Astrocyte (in vitro differentiated cells and primary cell): ENCODE data around the gene MAP1S. TPM values are rescaled to one million over a fixed set of nuclear protein-coding genes. Genes with fewer than 3 reads are reported as not detected.

Experiments used
- DNase-seq: peaks from one replicate; pipeline ENCODE4 v3.0.0-alpha.2; 2010; ENCODE audit warnings: low read depth
- FAIRE-seq: peaks from 2 replicates; lab custom pipeline; 2011; peaks lifted over from hg19 to GRCh38; lab: Jason Lieb, UNC
- H2AFZ ChIP-seq: 2 replicates; pipeline ENCODE4 v1.6.0; 2012; ENCODE audit warnings: low read depth, low read length, inconsistent platforms
- H3K27ac ChIP-seq: 2 replicates; pipeline ENCODE4 v1.5.1; 2011; ENCODE audit warnings: low read depth, low read length, inconsistent platforms
- H3K27me3 ChIP-seq: 2 replicates; pipeline ENCODE4 v1.6.0; 2011; ENCODE audit warnings: low read length, inconsistent platforms; ENCODE audit not compliant: insufficient read depth
- H3K36me3 ChIP-seq: 2 replicates; pipeline ENCODE4 v1.5.1; 2011; ENCODE audit warnings: low read length, inconsistent platforms; ENCODE audit not compliant: insufficient read depth
- H3K4me1 ChIP-seq: 2 replicates; pipeline ENCODE4 v1.5.1; 2011; ENCODE audit warnings: low read length, inconsistent platforms; ENCODE audit not compliant: insufficient read depth
- H3K4me2 ChIP-seq: 2 replicates; pipeline ENCODE4 v1.6.0; 2012; ENCODE audit warnings: low read length, inconsistent platforms
- H3K4me3 ChIP-seq: 2 replicates; pipeline ENCODE4 v1.5.1; 2011; ENCODE audit warnings: low read depth, mild to moderate bottlenecking, low read length, inconsistent platforms; ENCODE audit not compliant: insufficient read depth
- H3K79me2 ChIP-seq: 2 replicates; pipeline ENCODE4 v1.6.0; 2012; ENCODE audit warnings: mild to moderate bottlenecking, low read length, inconsistent platforms; ENCODE audit not compliant: insufficient read depth
- H3K9ac ChIP-seq: 2 replicates; pipeline ENCODE4 v1.6.0; 2012; ENCODE audit warnings: mild to moderate bottlenecking, low read length, inconsistent platforms
- H3K9me3 ChIP-seq: 2 replicates; pipeline ENCODE4 v1.5.1; 2012; ENCODE audit warnings: low read depth, mild to moderate bottlenecking, low read length, inconsistent platforms; ENCODE audit not compliant: insufficient read depth
- H4K20me1 ChIP-seq: 2 replicates; pipeline ENCODE4 v1.6.0; 2012; ENCODE audit warnings: low read length, inconsistent platforms; ENCODE audit not compliant: insufficient read depth
- H3K27ac Mint-ChIP-seq: one replicate; pipeline ENCODE4 v1.8.0; 2021; ENCODE audit warnings: mild to moderate bottlenecking, mixed read lengths; ENCODE audit not compliant: unreplicated experiment
- H3K27me3 Mint-ChIP-seq: one replicate; pipeline ENCODE4 v1.8.0; 2021; ENCODE audit warnings: low read depth, mixed read lengths; ENCODE audit not compliant: unreplicated experiment
- H3K36me3 Mint-ChIP-seq: one replicate; pipeline ENCODE4 v1.8.0; 2021; ENCODE audit warnings: low read depth, mixed read lengths; ENCODE audit not compliant: unreplicated experiment
- H3K4me1 Mint-ChIP-seq: one replicate; pipeline ENCODE4 v1.8.0; 2021; ENCODE audit warnings: low read depth, mixed read lengths; ENCODE audit not compliant: unreplicated experiment
- H3K4me3 Mint-ChIP-seq: one replicate; pipeline ENCODE4 v1.8.0; 2021; ENCODE audit warnings: mild to moderate bottlenecking, moderate library complexity, mixed read lengths; ENCODE audit not compliant: unreplicated experiment
- H3K9me3 Mint-ChIP-seq: one replicate; pipeline ENCODE4 v1.8.0; 2021; ENCODE audit warnings: mild to moderate bottlenecking, mixed read lengths; ENCODE audit not compliant: unreplicated experiment
- EZH2 ChIP-seq: IDR thresholded peaks from 2 replicates; pipeline ENCODE4 v1.6.1; 2012; ENCODE audit warnings: mild to moderate bottlenecking, low read length, inconsistent platforms; ENCODE audit not compliant: insufficient read depth
- total RNA-seq: library from RNA; stranded (reverse); gene quantifications from 2 replicates; pipeline ENCODE4 v1.2.1, GENCODE V29; 2021
- TF ChIP-seq, protein P1 (sequence below): IDR thresholded peaks from 2 replicates; pipeline ENCODE4 v1.5.1; 2011; ENCODE audit warnings: low read depth, mild to moderate bottlenecking, inconsistent platforms, low read length, moderate library complexity; ENCODE audit not compliant: insufficient read depth

The MAP1S gene
- total RNA-seq, 1 donor from 2014 or later, result 82.2 TPM

DNA sequence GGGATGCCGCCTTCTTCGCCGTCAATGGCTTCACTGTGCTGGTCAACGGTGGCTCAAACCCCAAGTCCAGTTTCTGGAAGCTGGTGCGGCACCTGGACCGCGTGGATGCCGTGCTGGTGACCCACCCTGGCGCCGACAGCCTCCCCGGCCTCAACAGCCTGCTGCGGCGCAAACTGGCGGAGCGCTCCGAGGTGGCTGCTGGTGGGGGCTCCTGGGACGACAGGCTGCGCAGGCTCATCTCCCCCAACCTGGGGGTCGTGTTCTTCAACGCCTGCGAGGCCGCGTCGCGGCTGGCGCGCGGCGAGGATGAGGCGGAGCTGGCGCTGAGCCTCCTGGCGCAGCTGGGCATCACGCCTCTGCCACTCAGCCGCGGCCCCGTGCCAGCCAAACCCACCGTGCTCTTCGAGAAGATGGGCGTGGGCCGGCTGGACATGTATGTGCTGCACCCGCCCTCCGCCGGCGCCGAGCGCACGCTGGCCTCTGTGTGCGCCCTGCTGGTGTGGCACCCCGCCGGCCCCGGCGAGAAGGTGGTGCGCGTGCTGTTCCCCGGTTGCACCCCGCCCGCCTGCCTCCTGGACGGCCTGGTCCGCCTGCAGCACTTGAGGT is 7.0 kb downstream of the MAP1S start:
- peaks cover 73% of the 10 kb centered on the region for H4K20me1 ChIP-seq
- H3K4me1 ChIP-seq, result peaks cover 11% of the 10 kb centered on the region
- DNase-seq, result no peak
- Mint-ChIP-seq H3K4me1 (peaks cover 7% of the 10 kb centered on the region), H3K9me3 (peaks cover 2% of the 10 kb centered on the region), H3K36me3 (peaks cover 19% of the 10 kb centered on the region), H3K4me3 (no peak overlapping the region), H3K27me3 (no peaks in the 10 kb centered on the region), H3K27ac (no peak overlapping the region)
- no peak for FAIRE-seq
- H3K36me3 ChIP-seq, result peaks cover 11% of the 10 kb centered on the region
- TF ChIP-seq, protein P1, sequence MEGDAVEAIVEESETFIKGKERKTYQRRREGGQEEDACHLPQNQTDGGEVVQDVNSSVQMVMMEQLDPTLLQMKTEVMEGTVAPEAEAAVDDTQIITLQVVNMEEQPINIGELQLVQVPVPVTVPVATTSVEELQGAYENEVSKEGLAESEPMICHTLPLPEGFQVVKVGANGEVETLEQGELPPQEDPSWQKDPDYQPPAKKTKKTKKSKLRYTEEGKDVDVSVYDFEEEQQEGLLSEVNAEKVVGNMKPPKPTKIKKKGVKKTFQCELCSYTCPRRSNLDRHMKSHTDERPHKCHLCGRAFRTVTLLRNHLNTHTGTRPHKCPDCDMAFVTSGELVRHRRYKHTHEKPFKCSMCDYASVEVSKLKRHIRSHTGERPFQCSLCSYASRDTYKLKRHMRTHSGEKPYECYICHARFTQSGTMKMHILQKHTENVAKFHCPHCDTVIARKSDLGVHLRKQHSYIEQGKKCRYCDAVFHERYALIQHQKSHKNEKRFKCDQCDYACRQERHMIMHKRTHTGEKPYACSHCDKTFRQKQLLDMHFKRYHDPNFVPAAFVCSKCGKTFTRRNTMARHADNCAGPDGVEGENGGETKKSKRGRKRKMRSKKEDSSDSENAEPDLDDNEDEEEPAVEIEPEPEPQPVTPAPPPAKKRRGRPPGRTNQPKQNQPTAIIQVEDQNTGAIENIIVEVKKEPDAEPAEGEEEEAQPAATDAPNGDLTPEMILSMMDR, result no peak
- TF ChIP-seq EZH2, result no peak
- H3K27me3 ChIP-seq, result no peaks in the 10 kb centered on the region
- H2AFZ ChIP-seq, result no peak overlapping the region
- no peaks in the 10 kb centered on the region for H3K9me3 ChIP-seq
- H3K27ac ChIP-seq, result no peak overlapping the region
- H3K4me2 ChIP-seq, result no peak overlapping the region
- peaks cover 85% of the 10 kb centered on the region for H3K79me2 ChIP-seq
- H3K9ac ChIP-seq, result no peak overlapping the region
- no peak overlapping the region for H3K4me3 ChIP-seq

DNA sequence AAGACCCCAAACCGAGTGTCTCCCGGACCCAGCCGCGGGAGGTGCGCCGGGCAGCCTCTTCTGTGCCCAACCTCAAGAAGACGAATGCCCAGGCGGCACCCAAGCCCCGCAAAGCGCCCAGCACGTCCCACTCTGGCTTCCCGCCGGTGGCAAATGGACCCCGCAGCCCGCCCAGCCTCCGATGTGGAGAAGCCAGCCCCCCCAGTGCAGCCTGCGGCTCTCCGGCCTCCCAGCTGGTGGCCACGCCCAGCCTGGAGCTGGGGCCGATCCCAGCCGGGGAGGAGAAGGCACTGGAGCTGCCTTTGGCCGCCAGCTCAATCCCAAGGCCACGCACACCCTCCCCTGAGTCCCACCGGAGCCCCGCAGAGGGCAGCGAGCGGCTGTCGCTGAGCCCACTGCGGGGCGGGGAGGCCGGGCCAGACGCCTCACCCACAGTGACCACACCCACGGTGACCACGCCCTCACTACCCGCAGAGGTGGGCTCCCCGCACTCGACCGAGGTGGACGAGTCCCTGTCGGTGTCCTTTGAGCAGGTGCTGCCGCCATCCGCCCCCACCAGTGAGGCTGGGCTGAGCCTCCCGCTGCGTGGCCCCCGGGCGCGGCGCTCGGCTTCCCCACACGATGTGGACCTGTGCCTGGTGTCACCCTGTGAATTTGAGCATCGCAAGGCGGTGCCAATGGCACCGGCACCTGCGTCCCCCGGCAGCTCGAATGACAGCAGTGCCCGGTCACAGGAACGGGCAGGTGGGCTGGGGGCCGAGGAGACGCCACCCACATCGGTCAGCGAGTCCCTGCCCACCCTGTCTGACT is 7.9 kb downstream of the MAP1S start:
- no peak for FAIRE-seq
- H3K9me3 ChIP-seq, result no peaks in the 10 kb centered on the region
- H3K4me1 ChIP-seq, result peaks cover 1% of the 10 kb centered on the region
- DNase-seq, result no peak
- no peak overlapping the region for H3K4me2 ChIP-seq
- no peaks in the 10 kb centered on the region for H3K27me3 Mint-ChIP-seq
- no peak overlapping the region for H3K4me3 ChIP-seq
- no peak overlapping the region for H3K27ac ChIP-seq
- H3K4me3 Mint-ChIP-seq, result no peak overlapping the region
- H3K27ac Mint-ChIP-seq, result no peak overlapping the region
- H4K20me1 ChIP-seq, result peaks cover 73% of the 10 kb centered on the region
- peaks cover 84% of the 10 kb centered on the region for H3K79me2 ChIP-seq
- H3K36me3 Mint-ChIP-seq, result peaks cover 24% of the 10 kb centered on the region
- peaks cover 5% of the 10 kb centered on the region for H3K9me3 Mint-ChIP-seq
- H3K27me3 ChIP-seq, result no peaks in the 10 kb centered on the region
- H2AFZ ChIP-seq, result no peak overlapping the region
- H3K4me1 Mint-ChIP-seq, result no peaks in the 10 kb centered on the region
- no peak for TF ChIP-seq EZH2
- TF ChIP-seq, protein P1, result no peak
- peaks cover 11% of the 10 kb centered on the region for H3K36me3 ChIP-seq
- no peak overlapping the region for H3K9ac ChIP-seq

DNA sequence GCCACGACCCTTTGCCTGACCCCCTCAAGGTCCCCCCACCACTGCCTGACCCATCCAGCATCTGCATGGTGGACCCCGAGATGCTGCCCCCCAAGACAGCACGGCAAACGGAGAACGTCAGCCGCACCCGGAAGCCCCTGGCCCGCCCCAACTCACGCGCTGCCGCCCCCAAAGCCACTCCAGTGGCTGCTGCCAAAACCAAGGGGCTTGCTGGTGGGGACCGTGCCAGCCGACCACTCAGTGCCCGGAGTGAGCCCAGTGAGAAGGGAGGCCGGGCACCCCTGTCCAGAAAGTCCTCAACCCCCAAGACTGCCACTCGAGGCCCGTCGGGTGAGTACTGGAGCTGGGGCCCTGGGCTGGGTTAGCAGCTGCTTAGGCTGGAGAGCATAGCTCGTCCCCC is 8.6 kb downstream of the MAP1S start:
- Mint-ChIP-seq H3K4me1 (no peaks in the 10 kb centered on the region), H3K27me3 (no peaks in the 10 kb centered on the region), H3K9me3 (peaks cover 5% of the 10 kb centered on the region), H3K36me3 (peaks cover 27% of the 10 kb centered on the region), H3K4me3 (no peak overlapping the region), H3K27ac (no peak overlapping the region)
- H3K4me2 ChIP-seq, result no peak overlapping the region
- H3K9ac ChIP-seq, result no peak overlapping the region
- DNase-seq (no peak), FAIRE-seq (no peak)
- H3K4me3 ChIP-seq, result no peak overlapping the region
- H2AFZ ChIP-seq, result no peak overlapping the region
- no peak overlapping the region for H3K27ac ChIP-seq
- no peaks in the 10 kb centered on the region for H3K27me3 ChIP-seq
- H3K4me1 ChIP-seq, result no peaks in the 10 kb centered on the region
- TF ChIP-seq, protein P1, result no peak
- TF ChIP-seq EZH2, result no peak
- H3K9me3 ChIP-seq, result no peaks in the 10 kb centered on the region
- H3K36me3 ChIP-seq, result peaks cover 11% of the 10 kb centered on the region
- H4K20me1 ChIP-seq, result peaks cover 75% of the 10 kb centered on the region
- peaks cover 85% of the 10 kb centered on the region for H3K79me2 ChIP-seq
